SK-N-SH treated with all-trans-retinoic acid at 6 μM for 48 hours (cell line): ENCODE data around the gene INHBC.

Experiments used
- ATAC-seq: fragments of 200-7000 bp; cut with Tn5 transposase; 3 replicates; pipeline ENCODE4 v1.9.1; 2020; ENCODE audit warnings: mild to moderate bottlenecking, moderate library complexity
- ARNTL ChIP-seq: fragments of 450-650 bp; formaldehyde crosslinking; IDR thresholded peaks from 2 replicates; pipeline ENCODE4 v1.5.0; 2020; ENCODE audit warnings: low read depth, mild to moderate bottlenecking, moderate library complexity, borderline replicate concordance
- BACH2 ChIP-seq: fragments of 250-450 bp; sonication (Bioruptor Pico); IDR thresholded peaks from 2 replicates; pipeline ENCODE4 v1.9.0; 2021; ENCODE audit warnings: mild to moderate bottlenecking, borderline replicate concordance
- CSDC2 ChIP-seq: fragments of 250-450 bp; sonication (Bioruptor Pico); IDR thresholded peaks from 2 replicates; pipeline ENCODE4 v1.5.0; 2020; ENCODE audit warnings: mild to moderate bottlenecking, moderate library complexity
- ESRRG ChIP-seq: fragments of 250-450 bp; sonication (Bioruptor Pico); IDR thresholded peaks from 2 replicates; pipeline ENCODE4 v1.6.1; 2021; ENCODE audit warnings: mild to moderate bottlenecking
- ISL1 ChIP-seq: fragments of 250-450 bp; sonication (Bioruptor Pico); IDR thresholded peaks from 2 replicates; pipeline ENCODE4 v2.1.2; 2022; ENCODE audit warnings: mild to moderate bottlenecking, moderate library complexity
- OSR1 ChIP-seq: fragments of 250-450 bp; sonication (Bioruptor Pico); IDR thresholded peaks from 2 replicates; pipeline ENCODE4 v1.8.0; 2022; ENCODE audit warnings: moderate library complexity, mild to moderate bottlenecking, inconsistent platforms
- PPARA ChIP-seq: fragments of 250-450 bp; sonication (Bioruptor Pico); IDR thresholded peaks from 2 replicates; pipeline ENCODE4 v1.5.0; 2020; ENCODE audit warnings: mild to moderate bottlenecking, borderline replicate concordance
- RARB ChIP-seq: fragments of 250-450 bp; sonication (Bioruptor Pico); IDR thresholded peaks from 2 replicates; pipeline ENCODE4 v1.8.0; 2021; ENCODE audit warnings: mild to moderate bottlenecking, moderate library complexity
- SNAI2 ChIP-seq: fragments of 250-450 bp; sonication (Bioruptor Pico); IDR thresholded peaks from 2 replicates; pipeline ENCODE4 v1.5.0; 2020; ENCODE audit warnings: mild to moderate bottlenecking, moderate library complexity
- TCF4 ChIP-seq: fragments of 250-450 bp; sonication (Bioruptor Pico); IDR thresholded peaks from 2 replicates; pipeline ENCODE4 v1.8.0; 2021; ENCODE audit warnings: mild to moderate bottlenecking, moderate library complexity, borderline replicate concordance
- TOX ChIP-seq: fragments of 250-450 bp; sonication (Bioruptor Pico); IDR thresholded peaks from 2 replicates; pipeline ENCODE4 v1.8.0; 2021; ENCODE audit warnings: mild to moderate bottlenecking, moderate library complexity, borderline replicate concordance
- ZC3H10 ChIP-seq: fragments of 250-450 bp; sonication (Bioruptor Pico); IDR thresholded peaks from 2 replicates; pipeline ENCODE4 v1.5.1; 2021; ENCODE audit warnings: mild to moderate bottlenecking, moderate library complexity
- ZFP3 ChIP-seq: fragments of 250-450 bp; sonication (Bioruptor Pico); IDR thresholded peaks from 2 replicates; pipeline ENCODE4 v1.5.0; 2020; ENCODE audit warnings: mild to moderate bottlenecking, moderate library complexity
- ZFP30 ChIP-seq: fragments of 450-650 bp; formaldehyde crosslinking; IDR thresholded peaks from 2 replicates; pipeline ENCODE4 v1.5.0; 2022; ENCODE audit warnings: mild to moderate bottlenecking, moderate library complexity
- ZNF565 ChIP-seq: fragments of 450-650 bp; formaldehyde crosslinking; conservative IDR thresholded peaks from 2 replicates; pipeline ENCODE4 v1.5.0; 2020; ENCODE audit warnings: low read depth, mild to moderate bottlenecking, moderate library complexity
- ZNF70 ChIP-seq: fragments of 450-650 bp; formaldehyde crosslinking; IDR thresholded peaks from 2 replicates; pipeline ENCODE4 v1.5.0; 2020; ENCODE audit warnings: mild to moderate bottlenecking, moderate library complexity
- ZNF8 ChIP-seq: fragments of 450-650 bp; formaldehyde crosslinking; IDR thresholded peaks from 2 replicates; pipeline ENCODE4 v1.5.0; 2020; ENCODE audit warnings: mild to moderate bottlenecking, moderate library complexity
- TF ChIP-seq, protein P1 (sequence below): fragments of 250-450 bp; sonication (Bioruptor Pico); IDR thresholded peaks from 2 replicates; pipeline ENCODE4 v1.8.0; 2020; ENCODE audit warnings: mild to moderate bottlenecking, moderate library complexity, borderline replicate concordance
- TF ChIP-seq, protein P2 (sequence below): fragments of 250-450 bp; sonication (Bioruptor Pico); IDR thresholded peaks from 2 replicates; pipeline ENCODE4 v1.5.0; 2020; ENCODE audit warnings: mild to moderate bottlenecking, moderate library complexity
- TF ChIP-seq, protein P3 (sequence below): fragments of 250-450 bp; sonication (Bioruptor Pico); IDR thresholded peaks from 2 replicates; pipeline ENCODE4 v1.5.1; 2020; ENCODE audit warnings: low read depth, mild to moderate bottlenecking, moderate library complexity
- TF ChIP-seq, protein P4 (sequence below): fragments of 250-450 bp; sonication (Bioruptor Pico); IDR thresholded peaks from 2 replicates; pipeline ENCODE4 v1.5.1; 2021; ENCODE audit warnings: mild to moderate bottlenecking, moderate library complexity
- TF ChIP-seq, protein P5 (sequence below): fragments of 250-450 bp; sonication (Bioruptor Pico); IDR thresholded peaks from 2 replicates; pipeline ENCODE4 v1.8.0; 2021; ENCODE audit warnings: low read depth, mild to moderate bottlenecking, moderate library complexity, borderline replicate concordance

The INHBC gene

DNA sequence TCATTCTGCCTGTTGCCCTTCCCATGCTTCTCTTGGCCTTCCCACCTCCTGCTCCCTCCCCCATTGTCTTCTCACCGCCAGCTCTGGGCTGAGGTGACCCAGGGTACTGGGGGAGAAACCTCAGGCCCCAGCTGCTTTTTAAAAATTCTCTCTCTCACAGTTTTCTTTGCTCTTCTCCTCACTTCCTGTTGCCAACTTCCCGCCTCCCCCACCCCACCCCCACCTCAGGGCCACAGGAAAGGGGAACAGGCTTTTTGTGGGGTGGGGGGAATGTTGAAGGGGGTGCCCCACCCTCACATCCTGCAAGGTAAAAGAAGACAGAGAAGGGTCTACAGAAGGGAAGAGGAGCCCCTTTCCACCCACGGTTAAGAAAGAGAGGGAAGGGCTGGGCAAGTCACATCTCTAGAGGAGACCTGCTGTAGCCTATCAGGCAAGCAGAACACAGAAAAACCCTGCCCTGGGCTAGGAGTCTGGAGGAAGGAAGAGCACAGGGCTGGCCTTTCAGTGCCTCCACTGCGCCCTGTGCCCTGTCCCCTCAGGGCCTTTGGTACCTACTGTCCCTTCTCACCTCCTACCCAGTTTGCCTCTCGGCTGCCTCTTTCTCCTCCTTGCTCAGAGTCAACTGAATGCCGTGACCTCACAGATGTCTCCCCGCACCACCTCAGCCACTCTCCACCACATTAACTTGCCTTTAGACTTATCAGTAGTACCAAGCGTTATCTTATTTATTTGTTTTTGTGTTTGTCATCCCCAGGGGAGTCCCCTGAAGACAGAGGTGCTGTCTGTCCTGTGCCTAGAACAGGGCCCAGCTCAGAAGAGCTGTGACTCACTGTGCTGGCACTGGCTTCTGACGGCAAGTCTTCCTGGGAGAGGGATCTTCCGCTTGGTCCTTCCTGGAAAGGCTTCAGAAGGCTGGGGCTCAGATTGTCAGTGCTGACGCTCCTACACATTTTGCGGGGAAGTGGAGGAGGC is 43.4 kb downstream of the INHBC start:
- TF ChIP-seq PPARA (CRISPR knock-in tag) (no peak), CSDC2 (CRISPR knock-in tag) (no peak), ZNF565 (no peak), SNAI2 (CRISPR knock-in tag) (no peak), BACH2 (CRISPR knock-in tag) (no peak), ISL1 (no peak), RARB (no peak), ARNTL (CRISPR knock-in tag) (no peak), ZNF70 (CRISPR knock-in tag) (no peak), TOX (CRISPR knock-in tag) (no peak), ZFP3 (no peak), ZNF8 (CRISPR knock-in tag) (no peak), ZFP30 (CRISPR knock-in tag) (no peak), ZC3H10 (CRISPR knock-in tag) (no peak)
- TF ChIP-seq, protein P1, sequence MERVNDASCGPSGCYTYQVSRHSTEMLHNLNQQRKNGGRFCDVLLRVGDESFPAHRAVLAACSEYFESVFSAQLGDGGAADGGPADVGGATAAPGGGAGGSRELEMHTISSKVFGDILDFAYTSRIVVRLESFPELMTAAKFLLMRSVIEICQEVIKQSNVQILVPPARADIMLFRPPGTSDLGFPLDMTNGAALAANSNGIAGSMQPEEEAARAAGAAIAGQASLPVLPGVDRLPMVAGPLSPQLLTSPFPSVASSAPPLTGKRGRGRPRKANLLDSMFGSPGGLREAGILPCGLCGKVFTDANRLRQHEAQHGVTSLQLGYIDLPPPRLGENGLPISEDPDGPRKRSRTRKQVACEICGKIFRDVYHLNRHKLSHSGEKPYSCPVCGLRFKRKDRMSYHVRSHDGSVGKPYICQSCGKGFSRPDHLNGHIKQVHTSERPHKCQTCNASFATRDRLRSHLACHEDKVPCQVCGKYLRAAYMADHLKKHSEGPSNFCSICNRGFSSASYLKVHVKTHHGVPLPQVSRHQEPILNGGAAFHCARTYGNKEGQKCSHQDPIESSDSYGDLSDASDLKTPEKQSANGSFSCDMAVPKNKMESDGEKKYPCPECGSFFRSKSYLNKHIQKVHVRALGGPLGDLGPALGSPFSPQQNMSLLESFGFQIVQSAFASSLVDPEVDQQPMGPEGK (CRISPR knock-in tag), result no peak
- TF ChIP-seq, protein P2, sequence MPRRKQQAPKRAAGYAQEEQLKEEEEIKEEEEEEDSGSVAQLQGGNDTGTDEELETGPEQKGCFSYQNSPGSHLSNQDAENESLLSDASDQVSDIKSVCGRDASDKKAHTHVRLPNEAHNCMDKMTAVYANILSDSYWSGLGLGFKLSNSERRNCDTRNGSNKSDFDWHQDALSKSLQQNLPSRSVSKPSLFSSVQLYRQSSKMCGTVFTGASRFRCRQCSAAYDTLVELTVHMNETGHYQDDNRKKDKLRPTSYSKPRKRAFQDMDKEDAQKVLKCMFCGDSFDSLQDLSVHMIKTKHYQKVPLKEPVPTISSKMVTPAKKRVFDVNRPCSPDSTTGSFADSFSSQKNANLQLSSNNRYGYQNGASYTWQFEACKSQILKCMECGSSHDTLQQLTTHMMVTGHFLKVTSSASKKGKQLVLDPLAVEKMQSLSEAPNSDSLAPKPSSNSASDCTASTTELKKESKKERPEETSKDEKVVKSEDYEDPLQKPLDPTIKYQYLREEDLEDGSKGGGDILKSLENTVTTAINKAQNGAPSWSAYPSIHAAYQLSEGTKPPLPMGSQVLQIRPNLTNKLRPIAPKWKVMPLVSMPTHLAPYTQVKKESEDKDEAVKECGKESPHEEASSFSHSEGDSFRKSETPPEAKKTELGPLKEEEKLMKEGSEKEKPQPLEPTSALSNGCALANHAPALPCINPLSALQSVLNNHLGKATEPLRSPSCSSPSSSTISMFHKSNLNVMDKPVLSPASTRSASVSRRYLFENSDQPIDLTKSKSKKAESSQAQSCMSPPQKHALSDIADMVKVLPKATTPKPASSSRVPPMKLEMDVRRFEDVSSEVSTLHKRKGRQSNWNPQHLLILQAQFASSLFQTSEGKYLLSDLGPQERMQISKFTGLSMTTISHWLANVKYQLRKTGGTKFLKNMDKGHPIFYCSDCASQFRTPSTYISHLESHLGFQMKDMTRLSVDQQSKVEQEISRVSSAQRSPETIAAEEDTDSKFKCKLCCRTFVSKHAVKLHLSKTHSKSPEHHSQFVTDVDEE (CRISPR knock-in tag), result no peak
- TF ChIP-seq, protein P3, sequence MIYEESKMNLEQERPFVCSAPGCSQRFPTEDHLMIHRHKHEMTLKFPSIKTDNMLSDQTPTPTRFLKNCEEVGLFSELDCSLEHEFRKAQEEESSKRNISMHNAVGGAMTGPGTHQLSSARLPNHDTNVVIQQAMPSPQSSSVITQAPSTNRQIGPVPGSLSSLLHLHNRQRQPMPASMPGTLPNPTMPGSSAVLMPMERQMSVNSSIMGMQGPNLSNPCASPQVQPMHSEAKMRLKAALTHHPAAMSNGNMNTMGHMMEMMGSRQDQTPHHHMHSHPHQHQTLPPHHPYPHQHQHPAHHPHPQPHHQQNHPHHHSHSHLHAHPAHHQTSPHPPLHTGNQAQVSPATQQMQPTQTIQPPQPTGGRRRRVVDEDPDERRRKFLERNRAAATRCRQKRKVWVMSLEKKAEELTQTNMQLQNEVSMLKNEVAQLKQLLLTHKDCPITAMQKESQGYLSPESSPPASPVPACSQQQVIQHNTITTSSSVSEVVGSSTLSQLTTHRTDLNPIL (CRISPR knock-in tag), result no peak
- TF ChIP-seq, protein P4, sequence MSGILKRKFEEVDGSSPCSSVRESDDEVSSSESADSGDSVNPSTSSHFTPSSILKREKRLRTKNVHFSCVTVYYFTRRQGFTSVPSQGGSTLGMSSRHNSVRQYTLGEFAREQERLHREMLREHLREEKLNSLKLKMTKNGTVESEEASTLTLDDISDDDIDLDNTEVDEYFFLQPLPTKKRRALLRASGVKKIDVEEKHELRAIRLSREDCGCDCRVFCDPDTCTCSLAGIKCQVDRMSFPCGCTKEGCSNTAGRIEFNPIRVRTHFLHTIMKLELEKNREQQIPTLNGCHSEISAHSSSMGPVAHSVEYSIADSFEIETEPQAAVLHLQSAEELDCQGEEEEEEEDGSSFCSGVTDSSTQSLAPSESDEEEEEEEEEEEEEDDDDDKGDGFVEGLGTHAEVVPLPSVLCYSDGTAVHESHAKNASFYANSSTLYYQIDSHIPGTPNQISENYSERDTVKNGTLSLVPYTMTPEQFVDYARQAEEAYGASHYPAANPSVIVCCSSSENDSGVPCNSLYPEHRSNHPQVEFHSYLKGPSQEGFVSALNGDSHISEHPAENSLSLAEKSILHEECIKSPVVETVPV (CRISPR knock-in tag), result no peak
- ATAC-seq, result no peak

DNA sequence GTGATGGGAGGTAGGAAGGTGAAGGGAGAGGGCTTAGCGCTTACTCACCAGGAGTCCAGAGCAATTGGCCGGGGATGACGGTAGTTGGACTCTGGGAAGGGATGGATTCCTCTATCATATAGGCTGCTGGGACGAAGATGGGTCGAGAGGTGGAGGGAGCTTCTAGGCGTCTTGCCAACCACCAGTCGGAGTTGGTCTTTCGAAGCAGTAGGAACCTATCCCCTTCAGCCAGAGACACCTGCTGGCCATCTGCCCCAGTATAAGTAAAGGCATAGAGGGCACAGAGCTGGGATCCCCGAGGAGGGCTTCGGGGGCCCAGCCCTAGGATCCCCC is 44.4 kb downstream of the INHBC start:
- ATAC-seq, result no peak
- TF ChIP-seq TCF4 (CRISPR knock-in tag) (no peak), ZNF70 (CRISPR knock-in tag) (no peak), ZNF8 (CRISPR knock-in tag) (no peak), ARNTL (CRISPR knock-in tag) (no peak), ZFP30 (CRISPR knock-in tag) (no peak), RARB (no peak), BACH2 (CRISPR knock-in tag) (no peak), ESRRG (CRISPR knock-in tag) (no peak), ZC3H10 (CRISPR knock-in tag) (no peak), OSR1 (CRISPR knock-in tag) (no peak), ISL1 (no peak), ZNF565 (no peak)
- TF ChIP-seq, protein P5, sequence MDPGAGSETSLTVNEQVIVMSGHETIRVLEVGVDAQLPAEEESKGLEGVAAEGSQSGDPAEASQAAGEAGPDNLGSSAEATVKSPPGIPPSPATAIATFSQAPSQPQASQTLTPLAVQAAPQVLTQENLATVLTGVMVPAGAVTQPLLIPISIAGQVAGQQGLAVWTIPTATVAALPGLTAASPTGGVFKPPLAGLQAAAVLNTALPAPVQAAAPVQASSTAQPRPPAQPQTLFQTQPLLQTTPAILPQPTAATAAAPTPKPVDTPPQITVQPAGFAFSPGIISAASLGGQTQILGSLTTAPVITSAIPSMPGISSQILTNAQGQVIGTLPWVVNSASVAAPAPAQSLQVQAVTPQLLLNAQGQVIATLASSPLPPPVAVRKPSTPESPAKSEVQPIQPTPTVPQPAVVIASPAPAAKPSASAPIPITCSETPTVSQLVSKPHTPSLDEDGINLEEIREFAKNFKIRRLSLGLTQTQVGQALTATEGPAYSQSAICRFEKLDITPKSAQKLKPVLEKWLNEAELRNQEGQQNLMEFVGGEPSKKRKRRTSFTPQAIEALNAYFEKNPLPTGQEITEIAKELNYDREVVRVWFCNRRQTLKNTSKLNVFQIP, result no peak
- TF ChIP-seq, protein P2 (CRISPR knock-in tag), result no peak
- TF ChIP-seq, protein P1 (CRISPR knock-in tag), result no peak
- TF ChIP-seq, protein P4 (CRISPR knock-in tag), result no peak
